Measurements from ENCODE around the gene SNX20.

The SNX20 gene

DNA sequence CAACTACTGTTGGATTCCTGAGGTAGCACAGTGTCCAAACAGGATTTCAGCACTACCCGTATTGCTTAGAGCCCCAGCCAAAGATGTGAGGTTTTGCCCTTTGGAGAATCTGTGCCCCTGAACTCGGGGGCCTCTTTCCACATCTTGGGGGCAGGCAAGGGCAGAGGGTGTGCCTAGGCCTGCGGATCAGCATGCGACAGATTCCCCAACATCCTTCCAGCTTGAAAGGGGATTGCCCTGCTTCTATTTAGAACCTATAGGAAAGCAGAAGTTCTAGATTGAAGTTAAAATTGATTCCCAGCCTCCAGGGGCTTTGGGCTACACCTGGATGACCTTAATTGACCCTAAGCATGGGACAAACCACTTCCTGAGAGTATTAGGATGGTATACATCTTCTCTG lies 31.8 kb upstream of the SNX20 start:
- H3K9me3 ChIP-seq (ENCODE audit: severe bottlenecking): no peaks in the 10 kb centered on the region
- no peak overlapping the region for H3K27ac ChIP-seq
- no peaks in the 10 kb centered on the region for H3K36me3 ChIP-seq
- no peak for DNase-seq
- TF ChIP-seq, protein P1, sequence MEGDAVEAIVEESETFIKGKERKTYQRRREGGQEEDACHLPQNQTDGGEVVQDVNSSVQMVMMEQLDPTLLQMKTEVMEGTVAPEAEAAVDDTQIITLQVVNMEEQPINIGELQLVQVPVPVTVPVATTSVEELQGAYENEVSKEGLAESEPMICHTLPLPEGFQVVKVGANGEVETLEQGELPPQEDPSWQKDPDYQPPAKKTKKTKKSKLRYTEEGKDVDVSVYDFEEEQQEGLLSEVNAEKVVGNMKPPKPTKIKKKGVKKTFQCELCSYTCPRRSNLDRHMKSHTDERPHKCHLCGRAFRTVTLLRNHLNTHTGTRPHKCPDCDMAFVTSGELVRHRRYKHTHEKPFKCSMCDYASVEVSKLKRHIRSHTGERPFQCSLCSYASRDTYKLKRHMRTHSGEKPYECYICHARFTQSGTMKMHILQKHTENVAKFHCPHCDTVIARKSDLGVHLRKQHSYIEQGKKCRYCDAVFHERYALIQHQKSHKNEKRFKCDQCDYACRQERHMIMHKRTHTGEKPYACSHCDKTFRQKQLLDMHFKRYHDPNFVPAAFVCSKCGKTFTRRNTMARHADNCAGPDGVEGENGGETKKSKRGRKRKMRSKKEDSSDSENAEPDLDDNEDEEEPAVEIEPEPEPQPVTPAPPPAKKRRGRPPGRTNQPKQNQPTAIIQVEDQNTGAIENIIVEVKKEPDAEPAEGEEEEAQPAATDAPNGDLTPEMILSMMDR (IDR thresholded peaks at IDR 0.05; ENCODE audit: low read depth, low read length): no peak
- H3K27me3 ChIP-seq (ENCODE audit: insufficient read depth, low read depth, severe bottlenecking): no peaks in the 10 kb centered on the region
- no peak overlapping the region for H3K4me3 ChIP-seq (ENCODE audit: low read depth, low read length)

DNA sequence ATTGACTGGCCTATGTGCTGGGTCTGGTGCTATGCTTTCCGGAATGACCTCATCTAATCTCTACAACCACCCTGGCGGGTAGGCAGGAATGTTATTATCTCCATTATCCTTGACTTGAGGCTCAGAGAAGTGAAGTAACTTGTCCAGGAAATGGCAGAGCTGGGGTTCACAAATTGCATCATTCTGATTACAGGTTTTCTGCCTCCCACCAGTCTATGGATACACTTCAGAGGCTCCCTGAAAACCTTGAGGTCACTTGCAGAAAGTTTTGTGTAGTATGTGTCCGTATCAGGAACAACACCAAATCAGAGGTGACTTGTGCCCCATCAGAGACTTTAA lies 31.4 kb upstream of the SNX20 start:
- Histone ChIP-seq H3K4me3 (ENCODE audit: low read depth, low read length) (no peak overlapping the region), H3K27ac (no peak overlapping the region), H3K9me3 (ENCODE audit: severe bottlenecking) (no peaks in the 10 kb centered on the region), H3K27me3 (ENCODE audit: insufficient read depth, low read depth, severe bottlenecking) (no peaks in the 10 kb centered on the region), H3K36me3 (no peaks in the 10 kb centered on the region)
- TF ChIP-seq, protein P1 (IDR thresholded peaks at IDR 0.05; ENCODE audit: low read depth, low read length): no peak
- no peak for DNase-seq

DNA sequence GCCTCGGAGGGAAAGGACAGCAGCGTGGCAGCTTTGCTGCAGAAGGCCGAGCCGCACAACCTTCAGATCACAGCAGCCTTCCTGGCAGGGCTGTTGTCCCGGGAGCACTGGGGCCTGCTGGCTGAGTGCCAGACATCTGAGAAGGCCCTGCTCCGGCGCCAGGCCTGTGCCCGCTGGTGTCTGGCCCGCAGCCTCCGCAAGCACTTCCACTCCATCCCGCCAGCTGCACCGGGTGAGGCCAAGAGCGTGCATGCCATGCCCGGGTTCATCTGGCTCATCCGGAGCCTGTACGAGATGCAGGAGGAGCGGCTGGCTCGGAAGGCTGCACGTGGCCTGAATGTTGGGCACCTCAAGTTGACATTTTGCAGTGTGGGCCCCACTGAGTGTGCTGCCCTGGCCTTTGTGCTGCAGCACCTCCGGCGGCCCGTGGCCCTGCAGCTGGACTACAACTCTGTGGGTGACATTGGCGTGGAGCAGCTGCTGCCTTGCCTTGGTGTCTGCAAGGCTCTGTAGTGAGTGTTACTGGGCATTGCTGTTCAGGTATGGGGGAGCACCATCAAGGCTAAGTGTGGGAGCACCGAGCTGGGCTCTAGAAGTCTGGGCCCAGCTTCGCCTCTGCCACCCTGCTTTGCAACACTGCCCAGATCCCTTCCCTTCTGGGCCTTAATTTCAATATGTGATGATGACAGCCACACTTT lies 30.9 kb upstream of the SNX20 start:
- DNase-seq: no peak
- TF ChIP-seq, protein P1 (IDR thresholded peaks at IDR 0.05; ENCODE audit: low read depth, low read length): no peak
- H3K4me3 ChIP-seq (ENCODE audit: low read depth, low read length): no peak overlapping the region
- no peak overlapping the region for H3K27ac ChIP-seq
- H3K36me3 ChIP-seq: no peaks in the 10 kb centered on the region
- no peaks in the 10 kb centered on the region for H3K27me3 ChIP-seq (ENCODE audit: insufficient read depth, low read depth, severe bottlenecking)
- H3K9me3 ChIP-seq (ENCODE audit: severe bottlenecking): no peaks in the 10 kb centered on the region

DNA sequence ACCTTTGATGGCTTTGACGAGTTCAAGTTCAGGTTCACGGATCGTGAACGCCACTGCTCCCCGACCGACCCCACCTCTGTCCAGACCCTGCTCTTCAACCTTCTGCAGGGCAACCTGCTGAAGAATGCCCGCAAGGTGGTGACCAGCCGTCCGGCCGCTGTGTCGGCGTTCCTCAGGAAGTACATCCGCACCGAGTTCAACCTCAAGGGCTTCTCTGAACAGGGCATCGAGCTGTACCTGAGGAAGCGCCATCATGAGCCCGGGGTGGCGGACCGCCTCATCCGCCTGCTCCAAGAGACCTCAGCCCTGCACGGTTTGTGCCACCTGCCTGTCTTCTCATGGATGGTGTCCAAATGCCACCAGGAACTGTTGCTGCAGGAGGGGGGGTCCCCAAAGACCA lies 29.9 kb upstream of the SNX20 start:
- TF ChIP-seq, protein P1 (IDR thresholded peaks at IDR 0.05; ENCODE audit: low read depth, low read length): no peak
- Histone ChIP-seq H3K27ac (no peak overlapping the region), H3K9me3 (ENCODE audit: severe bottlenecking) (no peaks in the 10 kb centered on the region), H3K27me3 (ENCODE audit: insufficient read depth, low read depth, severe bottlenecking) (no peaks in the 10 kb centered on the region), H3K36me3 (no peaks in the 10 kb centered on the region), H3K4me3 (ENCODE audit: low read depth, low read length) (no peak overlapping the region)
- no peak for DNase-seq

DNA sequence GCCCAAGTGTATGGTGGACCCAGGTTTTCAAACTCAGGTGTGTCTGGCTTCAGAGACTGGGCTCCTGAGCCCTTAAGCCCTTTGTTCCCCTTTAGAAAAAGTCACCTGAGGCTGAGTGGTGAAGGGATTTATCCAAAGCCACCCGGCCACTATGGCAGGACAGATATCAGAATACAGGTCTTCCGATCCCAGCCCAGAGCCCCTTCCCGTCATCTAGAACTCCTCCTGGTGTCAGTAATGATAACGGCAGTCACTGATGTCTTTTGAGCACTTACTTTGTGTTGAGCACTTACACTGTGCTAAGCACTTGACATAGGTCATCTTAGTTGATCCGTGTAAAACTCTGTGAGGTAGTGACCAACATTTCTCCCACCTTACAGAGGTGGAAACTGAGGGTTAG lies 28.9 kb upstream of the SNX20 start:
- H3K27me3 ChIP-seq (ENCODE audit: insufficient read depth, low read depth, severe bottlenecking): no peaks in the 10 kb centered on the region
- H3K27ac ChIP-seq: no peak overlapping the region
- TF ChIP-seq, protein P1 (IDR thresholded peaks at IDR 0.05; ENCODE audit: low read depth, low read length): no peak
- H3K4me3 ChIP-seq (ENCODE audit: low read depth, low read length): no peak overlapping the region
- peaks cover 4% of the 10 kb centered on the region for H3K9me3 ChIP-seq (ENCODE audit: severe bottlenecking)
- H3K36me3 ChIP-seq: no peaks in the 10 kb centered on the region
- no peak for DNase-seq

DNA sequence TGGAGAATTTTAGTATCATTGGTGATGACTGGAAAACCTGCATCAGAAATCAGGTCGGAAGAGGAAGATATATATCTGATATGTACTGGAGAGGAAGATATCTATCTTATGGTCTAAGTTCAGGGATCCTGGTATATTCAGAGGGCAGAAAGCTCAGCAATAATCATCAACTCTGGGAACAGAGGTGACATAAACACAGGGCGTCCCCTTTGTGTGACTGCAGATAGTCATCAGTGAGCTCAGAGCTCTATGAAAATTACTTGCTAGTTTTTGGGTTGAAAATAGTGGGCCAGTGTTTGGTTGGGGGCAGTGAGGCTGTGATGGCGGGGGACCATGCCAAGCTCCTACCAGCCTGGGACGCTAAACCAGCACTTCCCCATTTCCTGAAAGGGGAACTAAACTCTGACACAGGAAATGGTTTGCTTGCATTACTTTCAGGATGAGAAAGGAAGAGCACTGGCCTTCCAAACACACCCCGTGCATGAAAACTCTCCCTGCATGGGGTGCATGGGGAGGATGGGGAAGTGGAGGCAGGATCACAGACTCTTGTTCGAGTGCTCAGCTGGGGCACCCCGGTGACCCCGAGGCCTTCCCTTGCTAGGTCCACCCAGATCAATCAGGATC lies 28.1 kb upstream of the SNX20 start:
- peaks cover 9% of the 10 kb centered on the region for H3K9me3 ChIP-seq (ENCODE audit: severe bottlenecking)
- no peak overlapping the region for H3K4me3 ChIP-seq (ENCODE audit: low read depth, low read length)
- TF ChIP-seq, protein P1 (IDR thresholded peaks at IDR 0.05; ENCODE audit: low read depth, low read length): no peak
- no peaks in the 10 kb centered on the region for H3K36me3 ChIP-seq
- no peaks in the 10 kb centered on the region for H3K27me3 ChIP-seq (ENCODE audit: insufficient read depth, low read depth, severe bottlenecking)
- no peak for DNase-seq
- no peak overlapping the region for H3K27ac ChIP-seq

Data from WERI-Rb-1 (cell line).